GM12873 (cell line): ENCODE data around the gene UFSP2.

Source experiments
- TF ChIP-seq, protein P1 (sequence below): IDR thresholded peaks from 2 replicates; pipeline ENCODE4 v1.5.1; 2012; ENCODE audit warnings: low read depth, mild to moderate bottlenecking, moderate library complexity, low read length, control low read depth; ENCODE audit not compliant: insufficient read depth; ENCODE audit errors: missing control alignments

UFSP2 gene

DNA sequence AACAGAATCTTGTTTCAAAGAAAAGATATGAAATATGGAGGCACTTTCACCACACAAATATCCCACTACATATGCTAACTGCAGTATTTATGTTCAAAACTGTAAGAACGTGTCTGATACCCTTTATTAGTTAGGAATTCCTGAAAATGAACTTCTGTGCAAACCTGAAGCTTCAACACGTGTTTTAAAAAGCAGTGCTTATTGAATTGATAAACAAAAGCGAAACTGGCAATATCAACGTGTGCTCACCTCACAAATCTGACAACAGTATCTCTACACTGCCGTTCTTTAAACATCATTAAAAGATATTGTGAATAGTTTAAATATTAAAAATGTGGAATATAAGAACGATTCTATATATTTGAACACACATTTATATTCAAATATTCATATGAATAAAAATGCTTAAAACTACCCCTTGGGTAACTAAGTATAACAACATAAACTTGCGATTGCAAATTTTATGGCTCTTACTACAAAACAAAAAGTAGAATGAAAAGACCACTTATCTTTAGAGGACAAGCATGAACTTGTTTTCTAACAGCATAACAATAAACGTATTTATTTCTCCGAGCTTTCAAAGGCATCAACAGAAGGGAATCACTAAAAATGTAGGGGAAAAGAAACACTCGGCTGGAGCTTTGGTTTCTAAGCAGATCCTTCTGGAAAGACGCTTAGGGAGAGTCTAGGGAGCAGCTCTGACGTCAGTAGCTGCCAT lies 30.4 kb downstream of the UFSP2 start, which contains the start of gene LRP2BP:
Gene LRP2BP, minus strand, starts transcription at position 687 of the 718 bp plus-strand sequence. CDS start 17,738 bp downstream, outside the sequence.
- TF ChIP-seq, protein P1, sequence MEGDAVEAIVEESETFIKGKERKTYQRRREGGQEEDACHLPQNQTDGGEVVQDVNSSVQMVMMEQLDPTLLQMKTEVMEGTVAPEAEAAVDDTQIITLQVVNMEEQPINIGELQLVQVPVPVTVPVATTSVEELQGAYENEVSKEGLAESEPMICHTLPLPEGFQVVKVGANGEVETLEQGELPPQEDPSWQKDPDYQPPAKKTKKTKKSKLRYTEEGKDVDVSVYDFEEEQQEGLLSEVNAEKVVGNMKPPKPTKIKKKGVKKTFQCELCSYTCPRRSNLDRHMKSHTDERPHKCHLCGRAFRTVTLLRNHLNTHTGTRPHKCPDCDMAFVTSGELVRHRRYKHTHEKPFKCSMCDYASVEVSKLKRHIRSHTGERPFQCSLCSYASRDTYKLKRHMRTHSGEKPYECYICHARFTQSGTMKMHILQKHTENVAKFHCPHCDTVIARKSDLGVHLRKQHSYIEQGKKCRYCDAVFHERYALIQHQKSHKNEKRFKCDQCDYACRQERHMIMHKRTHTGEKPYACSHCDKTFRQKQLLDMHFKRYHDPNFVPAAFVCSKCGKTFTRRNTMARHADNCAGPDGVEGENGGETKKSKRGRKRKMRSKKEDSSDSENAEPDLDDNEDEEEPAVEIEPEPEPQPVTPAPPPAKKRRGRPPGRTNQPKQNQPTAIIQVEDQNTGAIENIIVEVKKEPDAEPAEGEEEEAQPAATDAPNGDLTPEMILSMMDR = no peak

DNA sequence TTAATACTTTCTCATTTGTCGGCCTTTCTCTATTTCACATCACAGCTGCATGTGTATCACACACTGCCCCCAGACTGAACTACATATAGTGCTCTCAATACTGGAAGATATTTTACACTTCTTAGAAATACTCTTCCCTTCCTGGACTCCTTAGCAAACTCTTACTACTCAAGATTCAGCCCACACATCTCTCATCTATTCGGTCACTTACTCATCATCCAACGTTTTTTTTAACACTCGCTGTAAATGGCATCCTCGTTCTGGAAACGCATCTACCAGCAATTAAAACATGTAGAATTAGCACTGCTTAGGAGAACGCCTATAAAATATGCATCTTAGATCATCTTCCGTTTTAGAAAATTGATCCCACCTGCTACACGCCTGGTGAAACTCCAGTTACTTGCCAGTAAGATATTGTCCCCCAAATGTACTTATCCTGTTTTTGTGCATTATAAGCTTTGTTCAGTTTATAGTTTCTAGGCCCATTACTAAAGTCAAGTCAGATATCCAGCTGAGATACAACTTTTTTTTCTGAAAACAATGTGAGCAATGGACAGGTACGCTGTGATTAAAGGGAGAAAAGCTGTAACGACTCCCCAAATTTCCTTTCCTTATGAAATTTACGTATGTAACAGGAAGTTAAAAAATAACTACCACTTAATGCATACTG lies 31.1 kb downstream of the UFSP2 start:
- TF ChIP-seq, protein P1 = no peak

DNA sequence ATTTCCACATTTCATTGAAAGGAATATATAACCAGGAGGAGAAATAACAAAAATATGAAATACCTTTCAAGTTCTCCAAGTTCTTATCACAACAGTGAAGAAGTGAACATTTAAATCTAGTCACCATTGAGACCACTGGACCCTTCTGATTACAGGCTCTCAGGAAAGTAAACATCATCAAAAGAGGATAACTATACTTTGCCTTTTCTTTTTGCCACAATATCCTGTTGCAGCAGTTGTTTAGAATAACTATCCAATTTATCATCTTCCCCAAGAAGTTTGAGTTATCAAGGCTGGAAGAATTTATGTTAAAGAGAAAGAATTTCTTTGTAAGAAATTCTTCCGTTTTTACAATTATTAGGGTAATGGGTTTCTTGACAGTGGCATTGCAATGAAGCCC lies 33.6 kb downstream of the UFSP2 start:
- TF ChIP-seq, protein P1 = no peak

DNA sequence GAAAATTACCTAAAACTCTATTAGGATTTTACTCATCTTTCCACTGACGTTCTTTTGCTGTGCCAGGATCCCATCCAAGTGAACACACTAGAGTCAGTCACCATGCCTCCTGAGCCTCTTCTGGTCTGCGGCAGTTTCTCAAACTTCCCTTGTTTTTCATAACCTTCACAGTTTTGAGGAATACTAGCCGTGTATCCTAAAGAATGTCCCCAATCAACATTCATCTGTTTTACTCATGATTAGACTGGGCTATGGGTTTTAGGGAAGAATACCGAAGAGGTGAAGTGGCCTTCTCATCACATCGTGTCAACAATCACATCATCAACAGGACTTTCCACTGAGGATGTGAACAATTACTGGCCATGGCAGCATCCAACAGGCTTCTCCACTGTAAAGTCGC lies 34.8 kb downstream of the UFSP2 start:
- TF ChIP-seq, protein P1 = no peak

DNA sequence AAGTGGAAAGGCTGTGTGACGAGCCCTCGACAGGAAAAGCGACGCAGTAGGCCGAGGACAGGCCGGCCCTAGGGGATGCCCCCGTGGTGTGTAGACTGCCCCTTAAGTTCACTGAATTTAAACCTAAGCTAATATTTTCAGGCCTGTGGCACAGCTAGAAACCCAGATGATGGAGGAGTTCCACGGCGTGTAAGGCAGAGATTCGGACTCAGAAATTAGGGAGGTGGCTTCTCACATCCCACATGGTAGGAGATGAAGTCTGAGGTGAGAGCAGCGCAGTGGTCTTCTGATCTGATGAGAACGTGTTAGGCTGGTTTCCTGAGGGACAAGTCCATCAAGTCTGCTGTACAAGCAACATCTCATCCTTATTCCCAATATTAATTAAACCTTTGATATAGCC lies 37.8 kb downstream of the UFSP2 start:
- TF ChIP-seq, protein P1 = no peak

DNA sequence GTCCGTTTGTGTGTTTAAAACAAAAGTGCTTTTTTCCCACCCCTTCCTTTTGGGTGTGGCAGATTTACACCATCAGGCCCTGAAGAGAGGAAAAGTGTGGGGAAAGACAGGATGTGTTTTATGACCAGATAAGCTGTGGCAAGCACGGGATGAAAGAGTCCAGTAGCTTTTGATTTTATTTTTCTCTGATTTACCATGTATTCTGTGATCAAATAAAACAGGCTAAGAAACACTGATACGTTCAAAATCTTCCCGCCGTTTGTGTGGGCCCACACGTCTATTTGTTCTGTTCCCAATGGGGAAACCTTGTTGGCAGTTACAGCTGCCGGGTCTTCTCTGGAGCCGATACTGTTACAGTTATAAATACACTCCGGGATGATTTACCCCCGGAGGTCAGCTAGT lies 40.8 kb downstream of the UFSP2 start:
- TF ChIP-seq, protein P1 = no peak

DNA sequence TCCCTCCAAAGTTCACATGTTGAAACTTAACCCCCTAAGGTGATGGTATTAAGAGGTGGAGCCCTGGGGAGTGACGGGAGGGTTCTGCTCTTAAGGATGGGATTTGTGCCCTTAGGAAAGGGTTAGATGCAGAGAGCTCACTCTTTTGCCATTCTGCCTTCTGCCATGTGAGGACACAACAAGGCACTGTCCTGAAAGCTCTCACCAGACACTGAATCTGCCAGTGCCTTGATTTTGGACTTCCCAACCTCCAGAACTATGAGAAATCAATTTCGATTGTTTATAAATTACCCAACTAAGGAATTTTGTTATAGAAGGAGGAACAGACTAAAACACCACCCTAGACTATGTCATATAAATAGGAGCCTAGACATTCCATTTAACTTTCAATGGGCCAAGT lies 41.7 kb downstream of the UFSP2 start:
- TF ChIP-seq, protein P1 = no peak
